Neuronal stem cell (in vitro differentiated cells): Measurements from ENCODE around the gene ILF3.
A peak's percentile ranks its signal among the peaks of the same experiment; 100 is the strongest.

Source experiments
- DNase-seq: peaks from one replicate; pipeline ENCODE4 v3.0.0-alpha.2; 2013; ENCODE audit warnings: low spot score
- H2AFZ ChIP-seq: one replicate; pipeline ENCODE4 v1.6.1; 2013; ENCODE audit warnings: mild to moderate bottlenecking, low read length, inconsistent platforms
- H2AK5ac ChIP-seq: 2 replicates; pipeline ENCODE4 v1.6.1; 2013; ENCODE audit warnings: low read depth, mild to moderate bottlenecking, inconsistent platforms, low read length, moderate library complexity, mixed read lengths
- H2BK120ac ChIP-seq: 2 replicates; pipeline ENCODE4 v1.6.1; 2013; ENCODE audit warnings: low read depth, mild to moderate bottlenecking, inconsistent platforms, low read length, moderate library complexity, mixed read lengths
- H2BK12ac ChIP-seq: one replicate; pipeline ENCODE4 v1.6.1; 2013; ENCODE audit warnings: low read length, inconsistent platforms
- H2BK15ac ChIP-seq: 2 replicates; pipeline ENCODE4 v1.6.1; 2013; ENCODE audit warnings: mild to moderate bottlenecking, low read length, inconsistent platforms, mixed read lengths
- H2BK5ac ChIP-seq: one replicate; pipeline ENCODE4 v1.6.1; 2013; ENCODE audit warnings: inconsistent platforms, mild to moderate bottlenecking, low read length, moderate library complexity
- H3K14ac ChIP-seq: one replicate; pipeline ENCODE4 v1.6.1; 2013; ENCODE audit warnings: low read length, inconsistent platforms
- H3K18ac ChIP-seq: 2 replicates; pipeline ENCODE4 v1.6.1; 2013; ENCODE audit warnings: low read length, inconsistent platforms
- H3K23ac ChIP-seq: 2 replicates; pipeline ENCODE4 v1.6.1; 2013; ENCODE audit warnings: low read depth, mild to moderate bottlenecking, mixed read lengths, low read length, inconsistent platforms; ENCODE audit not compliant: poor library complexity
- H3K27ac ChIP-seq: replicated peaks from 3 replicates; pipeline ENCODE4 v1.5.1; 2013; ENCODE audit warnings: low read length, inconsistent platforms
- H3K27me3 ChIP-seq, 3 experiments: 2 replicates each; pipeline ENCODE4 v1.6.1; 2013; ENCODE audit warnings: low read length in 3 of 3, mild to moderate bottlenecking in 2 of 3, inconsistent platforms in 1 of 3, low read depth in 1 of 3, mixed read lengths in 1 of 3, moderate library complexity in 1 of 3; ENCODE audit not compliant: control insufficient read depth in 3 of 3, insufficient read depth in 3 of 3
- H3K36me3 ChIP-seq, 2 donors: replicated peaks in 1 of 2; 2 replicates each; pipeline ENCODE4 v1.6.1; 2013; ENCODE audit warnings: low read length in 2 of 2; ENCODE audit not compliant: control insufficient read depth in 2 of 2, insufficient read depth in 2 of 2
- H3K4ac ChIP-seq: 2 replicates; pipeline ENCODE4 v1.6.1; 2013; ENCODE audit warnings: inconsistent platforms, mild to moderate bottlenecking, low read length, moderate library complexity
- H3K4me1 ChIP-seq, 2 donors: 1 replicate in 1 of 2; 2 replicates in 1 of 2; pipeline ENCODE4 v1.6.1; 2013; ENCODE audit warnings: low read length in 2 of 2, low read depth in 1 of 2; ENCODE audit not compliant: control insufficient read depth in 2 of 2, insufficient read depth in 1 of 2
- H3K4me2 ChIP-seq: one replicate; pipeline ENCODE4 v1.6.1; 2013; ENCODE audit warnings: mild to moderate bottlenecking, low read length, inconsistent platforms; ENCODE audit not compliant: insufficient read depth, poor library complexity, severe bottlenecking
- H3K4me3 ChIP-seq, 2 donors: 2 replicates each; pipeline ENCODE4 v1.5.1; 2013; ENCODE audit warnings: low read length in 2 of 2, mild to moderate bottlenecking in 2 of 2, inconsistent platforms in 1 of 2, moderate library complexity in 1 of 2
- H3K79me1 ChIP-seq: one replicate; pipeline ENCODE4 v1.6.1; 2013; ENCODE audit warnings: low read depth, mild to moderate bottlenecking, inconsistent platforms, low read length, moderate library complexity
- H3K9ac ChIP-seq: one replicate; pipeline ENCODE4 v1.6.1; 2013; ENCODE audit warnings: mild to moderate bottlenecking, low read depth, low read length, inconsistent platforms; ENCODE audit not compliant: poor library complexity
- H3K9me3 ChIP-seq, 2 donors: replicated peaks in 1 of 2; 2 replicates each; pipeline versions ENCODE3 to v1.6.1; 2013; ENCODE audit warnings: low read length in 2 of 2, mild to moderate bottlenecking in 2 of 2, inconsistent platforms in 1 of 2, low read depth in 1 of 2, mixed read lengths in 1 of 2, moderate library complexity in 1 of 2; ENCODE audit not compliant: control insufficient read depth in 2 of 2, insufficient read depth in 1 of 2
- H4K8ac ChIP-seq: one replicate; pipeline ENCODE4 v1.6.1; 2013; ENCODE audit warnings: low read depth, mild to moderate bottlenecking, inconsistent platforms, low read length, moderate library complexity
- H4K91ac ChIP-seq: one replicate; pipeline ENCODE4 v1.6.1; 2013; ENCODE audit warnings: low read length, low read depth, mild to moderate bottlenecking, inconsistent platforms; ENCODE audit not compliant: poor library complexity
- WGBS, 2 donors: extraction: QIAGEN DNeasy Blood & Tissue Kit; methylation state at CpG; one replicate each; pipeline ENCODE4 v1.1.7; 2013; ENCODE audit warnings: missing lambda C conversion rate in 2 of 2, mixed read lengths in 1 of 2; ENCODE audit not compliant: insufficient read length in 2 of 2, insufficient replicate concordance in 1 of 2; ENCODE audit errors: extremely low coverage in 2 of 2; 5-methylcytosine and 5-hydroxymethylcytosine counted together

The ILF3 gene

DNA sequence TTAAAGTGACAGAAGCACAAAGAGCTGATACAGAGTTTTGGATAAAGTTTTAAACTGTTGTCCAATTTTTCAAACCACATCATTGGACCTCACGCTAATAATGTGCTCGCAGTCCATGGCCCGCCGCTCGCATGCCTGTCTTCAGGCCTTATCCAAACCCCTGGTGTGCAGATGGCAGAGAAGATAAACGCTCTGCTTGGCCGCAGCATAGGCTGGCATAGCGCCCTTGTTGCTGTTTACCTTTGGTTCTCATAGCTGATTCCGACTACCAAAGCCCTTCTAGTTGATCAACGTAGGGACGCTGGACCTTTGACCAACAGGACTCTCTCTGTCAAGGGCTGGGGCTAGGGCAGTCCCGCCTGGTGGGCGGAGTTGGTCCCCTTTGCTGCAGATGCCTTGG lies 23.6 kb downstream of the ILF3 start:
- Histone ChIP-seq H3K27ac (no peak overlapping the region), H3K36me3 (peaks cover 76 to 96% of the 10 kb centered on the region in 2 donors), H3K79me1 (peaks cover 37% of the 10 kb centered on the region), H2BK120ac (no peak overlapping the region), H3K14ac (no peak overlapping the region), H2BK12ac (no peak overlapping the region), H3K9ac (no peak overlapping the region), H4K91ac (no peak overlapping the region), H3K18ac (no peak overlapping the region), H3K4me2 (no peak overlapping the region), H2BK15ac (no peak overlapping the region), H2AK5ac (no peak overlapping the region), H3K23ac (no peak overlapping the region), H3K4ac (no peak overlapping the region), H2AFZ (no peak overlapping the region), H2BK5ac (no peak overlapping the region), H4K8ac (no peak overlapping the region), H3K27me3 (no peaks in the 10 kb centered on the region), H3K9me3 (peaks cover 0 to 2% of the 10 kb centered on the region in 2 donors), H3K4me3 (no peak overlapping the region), H3K4me1 (no peaks in the 10 kb centered on the region)
- no CpG with 5 or more reads among the region's 13 CpGs for WGBS, 2 donors
- DNase-seq, result no peak

DNA sequence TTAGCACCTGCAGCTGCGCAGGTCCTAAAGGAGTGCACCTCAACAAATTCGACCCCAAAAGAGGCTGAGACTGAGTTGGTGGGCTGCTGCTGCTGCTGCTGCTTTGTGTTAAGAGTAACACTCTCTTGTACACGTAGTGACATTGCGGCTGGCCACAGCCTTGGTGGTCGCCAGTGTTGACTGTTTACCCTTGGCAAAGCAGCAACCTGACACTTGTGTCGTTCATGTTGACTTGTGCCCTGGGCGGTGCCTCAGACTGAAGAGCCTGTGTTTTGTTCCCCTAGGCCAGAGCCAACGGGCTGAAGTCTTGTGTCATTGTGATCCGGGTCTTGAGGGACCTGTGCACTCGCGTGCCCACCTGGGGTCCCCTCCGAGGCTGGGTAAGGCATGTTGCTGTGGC lies 24.7 kb downstream of the ILF3 start:
- Histone ChIP-seq H2BK12ac (no peak overlapping the region), H3K4me2 (no peak overlapping the region), H4K8ac (no peak overlapping the region), H2BK5ac (peak overlapping the region; percentile 10), H3K4me1 (no peaks in the 10 kb centered on the region), H2BK120ac (no peak overlapping the region), H3K18ac (no peak overlapping the region), H3K79me1 (peaks cover 38% of the 10 kb centered on the region), H2AK5ac (no peak overlapping the region), H3K27ac (no peak overlapping the region), H3K14ac (no peak overlapping the region), H3K23ac (peak overlapping the region; percentile 8), H2BK15ac (no peak overlapping the region), H3K4me3 (no peak overlapping the region), H3K4ac (no peak overlapping the region), H3K9me3 (peaks cover 0 to 2% of the 10 kb centered on the region in 2 donors), H3K9ac (peak overlapping the region; percentile 74), H4K91ac (no peak overlapping the region), H3K27me3 (no peaks in the 10 kb centered on the region), H2AFZ (no peak overlapping the region), H3K36me3 (peaks cover 78 to 96% of the 10 kb centered on the region in 2 donors)
- no peak for DNase-seq
- no CpG with 5 or more reads among the region's 12 CpGs for WGBS, 2 donors

DNA sequence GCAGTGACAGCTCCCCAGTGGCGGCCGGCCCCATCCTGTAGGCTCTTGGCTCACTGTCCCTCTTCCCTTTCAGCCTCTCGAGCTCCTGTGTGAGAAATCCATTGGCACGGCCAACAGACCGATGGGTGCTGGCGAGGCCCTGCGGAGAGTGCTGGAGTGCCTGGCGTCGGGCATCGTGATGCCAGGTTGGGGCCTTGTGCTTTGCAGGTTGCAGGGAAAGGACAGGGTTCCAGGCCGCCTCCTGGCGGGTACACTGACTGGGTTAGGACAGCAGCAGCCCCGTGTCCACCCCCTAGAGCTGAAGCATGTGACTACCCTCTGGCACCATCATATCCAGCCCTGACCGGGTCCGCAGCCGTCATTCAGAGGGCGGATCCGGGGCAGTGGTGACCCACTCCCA lies 25.6 kb downstream of the ILF3 start:
- no peak overlapping the region for H4K91ac ChIP-seq
- no peak overlapping the region for H3K23ac ChIP-seq
- H3K4me3 ChIP-seq, result no peak overlapping the region
- no peak overlapping the region for H3K9ac ChIP-seq
- no peaks in the 10 kb centered on the region for H3K4me1 ChIP-seq
- no peaks in the 10 kb centered on the region for H3K27me3 ChIP-seq
- no peak overlapping the region for H2BK120ac ChIP-seq
- no peak overlapping the region for H2BK15ac ChIP-seq
- no peak overlapping the region for H3K4me2 ChIP-seq
- H2AK5ac ChIP-seq, result no peak overlapping the region
- no peak for DNase-seq
- H3K4ac ChIP-seq, result no peak overlapping the region
- no peak overlapping the region for H3K27ac ChIP-seq
- H3K36me3 ChIP-seq, result peaks cover 84 to 96% of the 10 kb centered on the region in 2 donors
- peaks cover 0 to 2% of the 10 kb centered on the region in 2 donors for H3K9me3 ChIP-seq
- H2AFZ ChIP-seq, result no peak overlapping the region
- peaks cover 36% of the 10 kb centered on the region for H3K79me1 ChIP-seq
- no peak overlapping the region for H3K18ac ChIP-seq
- no peak overlapping the region for H3K14ac ChIP-seq
- no peak overlapping the region for H4K8ac ChIP-seq
- H2BK5ac ChIP-seq, result peak overlapping the region; percentile 10
- no peak overlapping the region for H2BK12ac ChIP-seq
- WGBS, 2 donors, result no CpG with 5 or more reads among the region's 18 CpGs

DNA sequence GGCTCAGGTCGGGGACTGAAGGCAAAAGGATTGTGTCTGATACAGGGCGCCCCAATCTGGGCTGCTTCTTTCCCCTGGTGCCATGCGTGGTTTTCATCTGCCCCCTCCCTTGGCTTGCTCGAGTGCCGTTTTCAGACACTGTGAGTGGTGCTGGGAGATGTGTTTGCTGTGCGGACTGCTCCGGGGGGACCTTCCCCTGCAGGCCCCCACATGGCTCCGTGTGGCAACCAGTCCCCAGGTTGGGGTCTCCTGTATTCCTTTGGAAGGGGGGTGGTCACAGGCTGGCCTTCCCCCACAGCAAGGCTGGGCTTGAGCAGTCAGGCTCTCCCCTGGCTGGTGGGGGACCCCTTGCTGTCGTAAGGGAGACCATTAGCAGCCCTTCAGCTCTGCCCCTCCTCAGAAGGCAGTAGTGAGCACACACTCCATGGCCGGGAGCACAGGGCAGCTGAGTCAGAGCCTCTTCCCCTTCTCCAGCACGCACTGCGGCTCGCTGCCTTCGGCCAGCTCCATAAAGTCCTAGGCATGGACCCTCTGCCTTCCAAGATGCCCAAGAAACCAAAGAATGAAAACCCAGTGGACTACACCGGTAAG lies 26.5 kb downstream of the ILF3 start:
- WGBS, 2 donors, result no CpG with 5 or more reads among the region's 15 CpGs
- Histone ChIP-seq H2BK5ac (no peak overlapping the region), H3K27me3 (no peaks in the 10 kb centered on the region), H3K27ac (no peak overlapping the region), H4K91ac (no peak overlapping the region), H3K23ac (peak overlapping the region; percentile 2), H3K4me2 (no peak overlapping the region), H2BK15ac (no peak overlapping the region), H3K79me1 (peaks cover 36% of the 10 kb centered on the region), H3K14ac (no peak overlapping the region), H3K9ac (no peak overlapping the region), H3K4ac (no peak overlapping the region), H3K4me1 (no peaks in the 10 kb centered on the region), H3K4me3 (no peak overlapping the region), H3K36me3 (peaks cover 83 to 96% of the 10 kb centered on the region in 2 donors), H2AK5ac (no peak overlapping the region), H3K18ac (no peak overlapping the region), H2AFZ (no peak overlapping the region), H2BK12ac (no peak overlapping the region), H2BK120ac (no peak overlapping the region), H4K8ac (no peak overlapping the region), H3K9me3 (peaks cover 0 to 2% of the 10 kb centered on the region in 2 donors)
- no peak for DNase-seq
